ENCODE results near the gene DHTKD1.
A peak's percentile ranks its signal among the peaks of the same experiment; 100 is the strongest.
"Not testable (repeated sequence)": the region's sequence is repeated elsewhere in the genome, so short reads cannot be mapped to it uniquely, and the experiment has no call there.

The DHTKD1 gene

DNA sequence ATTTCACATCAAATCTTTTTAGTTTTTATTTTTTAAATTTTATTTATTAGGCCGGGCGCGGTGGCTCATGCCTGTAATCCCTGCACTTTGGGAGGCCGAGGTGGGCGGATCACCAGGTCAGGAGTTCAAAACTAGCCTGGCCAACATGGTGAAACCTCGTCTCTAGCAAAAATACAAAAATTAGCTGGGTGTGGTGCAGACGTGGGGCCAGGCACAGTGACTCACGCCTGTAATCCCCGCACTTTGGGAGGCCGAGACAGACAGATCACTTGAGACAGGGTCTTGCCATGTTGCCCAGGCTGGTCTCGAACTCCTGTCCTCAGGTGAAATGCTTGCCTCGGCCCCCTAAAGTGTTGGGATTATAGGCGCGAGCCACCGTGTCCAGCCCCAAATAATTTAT is 2.7 kb downstream of the DHTKD1 start:
- not testable (repeated sequence) for DNase-seq

DNA sequence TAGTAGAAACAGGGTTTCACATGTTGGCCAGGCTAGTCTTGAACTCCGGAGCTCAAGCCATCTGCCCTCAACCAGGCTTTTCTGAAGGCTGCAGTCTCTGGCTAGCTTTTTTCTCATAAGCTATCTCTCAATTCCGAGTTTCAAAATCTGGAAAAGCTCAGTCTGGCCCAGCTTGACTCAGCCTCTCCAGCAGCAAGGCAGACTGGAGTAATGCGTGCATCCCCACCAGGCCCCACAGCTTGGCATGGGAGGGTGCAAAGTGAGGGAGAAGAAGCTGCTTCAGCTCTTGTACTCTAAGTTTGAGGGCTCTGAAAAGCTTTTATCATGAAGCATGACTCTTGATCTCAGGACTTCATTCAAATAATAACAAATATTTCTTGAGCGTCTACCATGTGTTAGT is 4.8 kb downstream of the DHTKD1 start:
- no peak for DNase-seq

DNA sequence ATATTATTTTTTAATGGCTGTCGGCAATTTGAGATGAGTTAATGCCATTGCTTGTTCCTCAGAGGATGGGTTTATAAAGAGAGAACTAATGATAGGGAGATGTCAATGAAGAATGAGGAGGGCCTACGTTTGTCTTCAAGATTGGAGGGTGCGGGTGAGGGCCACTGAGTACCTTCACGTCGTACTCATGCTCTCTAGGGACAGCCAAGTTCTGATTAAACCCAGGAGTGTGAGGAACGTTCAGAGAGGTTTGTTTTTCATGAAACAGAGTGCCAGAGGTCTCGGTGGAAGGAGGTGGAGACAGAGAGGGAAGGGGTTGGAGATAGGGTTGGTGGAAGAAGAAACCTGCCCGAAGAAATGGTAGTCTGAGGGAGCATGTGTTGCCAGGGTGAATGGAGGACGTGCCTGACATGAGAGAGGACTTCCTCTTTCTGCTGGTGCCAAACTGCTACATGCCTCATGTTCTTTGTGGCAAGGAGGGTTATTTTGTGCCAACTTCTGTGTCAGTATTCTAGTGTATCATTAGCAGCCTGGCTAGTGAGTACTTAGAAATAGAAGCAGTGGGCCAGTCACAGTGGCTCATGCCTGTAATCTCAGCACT is 8.9 kb downstream of the DHTKD1 start:
- no peak for DNase-seq

DNA sequence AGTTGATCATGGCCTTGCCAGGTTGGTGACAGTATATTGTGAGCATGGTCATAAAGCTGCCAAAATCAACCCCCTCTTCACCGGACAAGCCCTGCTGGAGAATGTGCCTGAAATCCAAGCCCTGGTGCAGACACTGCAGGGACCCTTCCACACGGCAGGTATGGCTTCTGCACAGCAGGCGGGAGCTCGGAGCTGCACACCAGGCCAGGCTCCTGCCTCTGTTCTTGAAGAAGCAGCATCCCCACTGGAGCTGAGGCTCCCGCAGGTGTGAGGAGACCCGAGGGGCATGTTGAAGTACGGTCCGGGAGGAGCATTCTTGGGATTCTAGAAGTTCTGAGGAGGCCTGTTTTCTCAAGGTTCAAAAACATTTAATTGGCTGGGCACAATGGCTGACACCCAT is 12.7 kb downstream of the DHTKD1 start:
- no peak for DNase-seq

DNA sequence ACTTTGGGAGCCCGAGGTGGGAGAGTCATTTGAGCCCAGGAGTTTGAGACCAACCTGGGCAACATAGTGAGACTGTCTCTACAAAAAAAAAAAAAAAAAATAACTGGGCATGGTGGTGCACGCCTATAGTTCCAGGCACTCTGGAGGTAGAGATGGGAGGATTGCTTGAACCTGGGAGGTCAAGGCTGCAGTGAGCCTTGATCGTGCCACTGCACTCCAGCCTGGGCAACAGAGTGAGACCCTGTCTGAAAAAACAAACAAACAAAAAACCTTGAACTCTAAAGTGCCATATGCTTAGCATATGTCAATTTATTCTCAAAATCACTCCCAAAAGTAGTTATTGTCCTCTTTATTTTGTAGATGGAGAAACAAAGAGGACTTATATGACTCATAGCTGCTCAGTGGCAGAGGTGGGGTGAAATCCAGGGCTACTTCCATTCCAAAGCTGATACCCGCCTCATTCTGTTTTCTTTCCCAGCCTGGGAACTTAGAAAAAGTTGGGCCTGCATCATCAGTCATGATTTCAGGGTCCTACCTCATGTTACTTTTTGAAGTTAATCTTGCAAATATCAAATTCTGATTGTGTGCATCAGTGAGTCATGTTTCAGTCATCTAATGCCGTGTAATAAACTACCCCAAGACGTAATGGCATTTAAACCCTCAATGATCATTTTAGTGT is 13.3 kb downstream of the DHTKD1 start:
- no peak for DNase-seq

DNA sequence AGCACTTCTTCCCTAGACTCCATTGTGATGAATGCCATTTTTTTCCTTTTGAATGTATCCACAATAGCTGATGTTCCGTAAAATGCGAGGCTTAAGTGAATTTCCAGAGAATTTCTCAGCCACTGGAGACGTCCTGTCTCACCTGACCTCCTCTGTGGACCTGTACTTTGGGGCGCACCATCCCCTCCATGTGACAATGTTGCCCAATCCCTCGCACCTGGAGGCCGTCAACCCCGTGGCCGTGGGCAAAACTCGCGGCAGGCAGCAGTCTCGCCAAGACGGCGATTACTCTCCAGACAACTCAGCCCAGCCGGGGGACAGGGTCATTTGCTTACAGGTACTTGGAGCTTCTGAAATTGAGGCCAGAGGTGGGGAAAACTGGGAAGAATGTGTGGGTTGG is 20.2 kb downstream of the DHTKD1 start:
- no peak for DNase-seq

DNA sequence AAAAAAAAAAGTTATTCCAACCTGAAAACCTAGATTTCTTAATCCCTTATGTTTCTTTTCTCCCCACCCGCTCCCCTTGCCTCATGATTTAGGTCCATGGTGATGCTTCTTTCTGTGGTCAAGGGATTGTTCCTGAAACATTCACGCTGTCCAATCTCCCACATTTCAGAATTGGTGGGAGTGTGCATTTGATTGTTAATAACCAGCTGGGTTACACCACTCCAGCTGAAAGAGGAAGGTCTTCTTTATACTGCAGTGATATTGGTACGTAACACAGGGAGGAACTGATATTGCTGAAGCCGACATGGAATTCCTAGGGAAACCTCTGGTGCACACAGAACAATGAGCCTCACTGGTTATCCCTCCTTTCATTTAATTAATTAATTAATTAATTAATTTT is 22.7 kb downstream of the DHTKD1 start:
- DNase-seq: no peak

DNA sequence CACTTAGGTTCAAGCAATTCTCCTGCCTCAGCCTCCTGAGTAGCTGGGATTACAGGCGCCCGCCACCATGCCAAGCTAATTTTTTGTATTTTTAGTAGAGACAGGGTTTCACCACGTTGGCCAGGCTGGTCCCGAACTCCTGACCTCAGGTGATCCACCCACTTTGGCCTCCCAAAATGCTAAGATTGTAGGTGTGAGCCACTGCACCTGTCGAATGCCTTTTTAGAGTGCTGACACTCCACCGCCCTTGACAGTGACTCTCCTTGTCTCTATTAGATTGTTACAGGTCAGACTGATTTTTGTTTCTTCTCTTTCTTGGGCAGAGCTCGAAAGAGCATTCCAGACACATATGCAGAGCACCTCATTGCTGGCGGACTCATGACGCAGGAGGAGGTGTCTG is 28.6 kb downstream of the DHTKD1 start:
- DNase-seq: not testable (repeated sequence)

DNA sequence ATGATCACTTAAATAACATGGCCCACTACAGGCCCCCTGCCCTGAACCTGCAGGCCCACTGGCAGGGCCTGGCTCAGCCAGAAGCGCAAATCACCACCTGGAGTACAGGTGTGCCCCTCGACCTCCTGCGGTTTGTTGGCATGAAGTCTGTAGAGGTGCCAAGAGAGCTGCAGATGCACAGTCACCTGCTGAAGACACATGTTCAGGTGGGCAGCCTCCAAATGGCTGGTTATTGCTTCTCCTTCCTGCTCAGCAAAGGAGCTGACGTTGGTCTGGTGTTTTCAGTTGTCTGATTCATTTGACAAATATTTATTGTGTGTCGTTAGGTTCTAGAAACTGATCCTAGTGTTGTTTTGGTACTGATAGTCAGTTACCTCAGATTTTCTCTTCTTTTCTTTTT is 29.0 kb downstream of the DHTKD1 start:
- DNase-seq: no peak

DNA sequence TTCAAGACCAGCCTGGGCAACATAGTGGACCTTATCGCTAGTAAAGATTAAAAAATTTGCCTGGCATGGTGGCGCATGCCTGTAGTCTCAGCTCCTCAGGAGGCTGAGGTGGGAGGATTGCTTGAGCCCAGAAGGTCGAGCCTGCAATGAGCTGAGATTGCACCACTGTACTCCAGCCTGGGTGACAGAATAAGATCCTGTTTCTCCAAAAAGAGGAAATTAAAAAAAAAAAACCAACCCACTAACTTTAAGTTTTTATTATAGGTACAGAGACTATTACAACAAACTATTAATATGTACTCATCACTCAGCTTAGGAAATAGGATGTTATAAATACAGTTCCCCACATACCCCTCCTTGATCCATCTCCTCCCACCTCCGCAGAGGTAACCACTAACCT is 30.2 kb downstream of the DHTKD1 start:
- DNase-seq: no peak

DNA sequence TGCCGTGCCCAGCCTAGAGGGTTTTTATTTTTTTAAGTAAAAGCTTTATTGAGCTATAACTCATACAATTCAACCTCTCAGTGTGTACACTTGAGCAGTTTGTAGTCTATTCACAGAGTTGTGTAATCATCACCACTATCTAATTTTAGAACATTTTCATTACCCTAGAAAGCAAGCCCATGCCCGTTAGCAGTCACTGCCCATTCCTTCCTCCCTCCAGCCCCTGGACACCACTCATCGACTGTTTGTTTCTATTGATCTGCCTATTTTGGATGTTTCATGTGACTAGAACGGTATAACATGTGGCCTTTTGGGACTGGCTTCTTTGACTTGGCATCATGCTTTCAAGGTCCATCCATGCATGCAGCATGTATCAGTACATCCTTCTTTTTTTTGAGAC is 35.0 kb downstream of the DHTKD1 start:
- no peak for DNase-seq

DNA sequence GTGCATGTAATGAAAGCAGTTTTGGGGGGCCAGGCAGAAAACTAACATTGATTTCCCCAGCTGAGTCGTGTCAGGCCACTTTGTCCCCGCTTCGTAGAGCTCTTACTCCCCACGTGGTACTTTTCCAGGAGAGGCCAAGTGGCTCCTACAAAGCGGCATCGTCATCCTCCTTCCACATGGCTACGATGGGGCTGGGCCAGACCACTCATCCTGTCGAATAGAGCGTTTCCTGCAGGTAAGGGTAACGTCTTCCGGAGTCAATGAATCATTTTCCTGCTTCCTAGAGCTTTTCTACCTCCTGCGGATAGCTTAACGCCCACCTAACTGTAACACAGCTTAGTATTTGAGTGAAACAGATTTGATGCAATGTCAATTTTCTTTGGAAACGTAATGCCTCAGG is 39.0 kb downstream of the DHTKD1 start:
- DNase-seq: no peak

DNA sequence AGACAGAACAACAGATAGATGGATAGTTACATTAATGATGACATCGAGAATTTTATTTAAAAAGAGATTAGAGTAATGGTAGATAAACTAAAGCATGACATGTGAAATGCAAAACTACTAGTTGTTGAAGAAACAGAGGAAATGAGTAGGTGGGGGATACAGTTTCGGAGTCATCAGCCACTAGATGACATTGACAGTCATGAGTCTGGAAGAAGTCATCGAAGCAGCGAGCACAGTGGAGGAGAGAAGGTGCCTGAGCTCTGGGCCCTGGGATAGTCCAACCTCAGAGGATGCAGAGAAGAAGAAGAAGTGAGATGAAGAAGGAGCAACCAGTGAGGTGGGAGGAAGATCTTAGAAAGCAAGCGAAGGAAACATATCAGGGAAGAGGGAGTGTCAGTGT is 40.5 kb downstream of the DHTKD1 start:
- no peak for DNase-seq

DNA sequence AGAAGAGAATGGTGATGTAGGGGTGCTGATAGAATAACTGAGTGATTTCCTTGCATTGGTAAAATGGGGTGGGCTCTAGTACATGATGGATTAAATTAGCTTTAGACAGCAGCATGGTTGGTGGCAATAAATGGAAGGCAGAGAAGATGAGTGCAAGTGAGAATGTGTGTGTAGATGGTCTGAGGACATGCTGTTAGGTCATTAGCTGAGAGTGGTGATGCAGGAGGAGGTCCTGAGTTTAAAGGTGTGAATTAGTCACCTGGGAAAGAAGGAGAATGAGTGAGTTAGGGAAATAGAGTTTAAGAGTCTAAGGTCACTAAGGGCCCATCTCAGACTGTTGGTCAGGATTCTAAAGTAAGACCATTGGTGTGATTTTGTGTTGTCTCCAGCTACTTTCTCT is 42.8 kb downstream of the DHTKD1 start:
- DNase-seq: no peak

DNA sequence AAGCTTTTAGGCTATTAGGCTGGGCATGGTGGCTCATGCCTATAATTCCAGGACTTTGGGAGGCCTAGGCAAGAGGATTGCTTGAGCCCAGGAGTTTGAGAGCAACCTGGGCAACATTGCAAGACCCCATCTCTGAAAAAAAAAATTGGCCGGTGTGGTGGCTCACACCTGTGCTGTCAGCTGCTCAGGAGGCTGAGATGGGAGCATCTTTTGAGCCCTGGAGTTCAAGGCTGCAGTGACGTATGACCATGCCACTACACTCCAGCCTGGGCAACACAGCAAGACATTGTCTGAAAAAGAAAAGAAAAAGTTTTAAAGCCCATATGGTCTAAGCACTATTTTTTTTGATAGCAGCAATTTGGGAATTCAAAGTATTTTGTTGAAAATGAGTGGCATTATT is 44.9 kb downstream of the DHTKD1 start:
- no peak for DNase-seq

DNA sequence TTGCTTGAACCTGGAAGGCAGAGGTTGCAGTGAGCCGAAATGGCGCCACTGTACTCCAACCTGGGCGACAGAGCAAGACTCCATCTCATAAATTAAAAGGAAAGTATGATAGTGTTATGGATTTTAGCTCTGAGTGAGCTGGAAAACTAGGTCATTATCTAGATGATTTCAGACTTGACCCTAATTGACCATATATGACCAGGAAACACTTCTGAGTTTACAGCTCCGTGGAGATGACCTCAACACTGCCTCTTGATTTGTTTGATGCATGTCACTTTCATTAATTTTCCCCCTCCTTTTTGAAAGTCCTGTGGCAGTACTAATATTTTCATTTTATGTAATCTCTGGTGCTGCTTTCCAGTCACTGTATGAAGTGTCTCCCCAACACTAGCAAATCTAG is 52.9 kb downstream of the DHTKD1 start:
- DNase-seq: no peak

DNA sequence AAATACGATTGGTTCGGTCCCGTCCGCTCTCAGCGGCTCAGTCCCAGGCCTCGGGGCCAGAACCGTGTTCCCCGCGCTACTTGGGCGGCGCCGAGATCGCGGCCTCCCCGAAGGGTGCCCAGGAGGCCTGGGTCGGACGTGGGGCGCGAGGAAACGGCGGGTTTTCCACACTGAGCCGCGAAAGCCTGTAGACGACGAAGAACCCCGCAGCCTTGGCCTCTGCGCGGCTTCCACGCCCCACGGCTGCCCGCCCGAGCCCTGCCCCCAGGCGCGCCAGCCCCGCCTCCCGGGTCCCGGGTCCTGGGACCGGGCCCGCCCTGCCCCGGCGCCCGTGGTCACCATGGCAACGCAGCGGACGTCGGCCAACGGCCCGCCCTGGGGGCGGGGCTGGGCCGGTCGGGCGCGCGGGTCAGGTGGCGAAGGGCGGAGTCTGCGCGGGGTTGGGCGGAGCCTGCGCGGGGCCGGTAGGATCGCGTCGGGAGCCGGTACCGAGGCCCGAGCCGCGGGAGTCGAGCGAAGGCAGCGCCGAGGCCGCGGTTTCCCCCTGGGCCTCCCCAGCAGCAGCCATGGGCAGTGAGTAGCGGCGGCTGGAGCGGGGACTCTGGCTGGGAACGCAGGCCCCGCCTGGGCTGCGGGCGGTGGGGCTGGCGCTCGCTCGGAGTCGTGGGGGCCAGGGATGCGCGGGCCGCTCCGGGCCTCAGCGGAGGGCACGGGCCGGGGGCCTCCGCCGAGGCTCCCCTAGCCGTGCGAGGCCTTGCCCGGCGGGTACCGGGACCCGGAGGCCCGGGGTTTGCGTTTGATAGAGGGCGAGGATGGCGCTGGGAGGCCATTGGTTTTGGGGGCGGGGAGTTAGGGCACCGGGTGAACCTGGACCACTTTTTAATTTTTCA is 60.7 kb downstream of the DHTKD1 start, which contains the start of gene SEC61A2:
SEC61A2 (plus strand) TSS at position 456 of the 890 bp plus-strand sequence; CDS start at position 567, 111 bp downstream.
- peak; percentile 97 for DNase-seq

DNA sequence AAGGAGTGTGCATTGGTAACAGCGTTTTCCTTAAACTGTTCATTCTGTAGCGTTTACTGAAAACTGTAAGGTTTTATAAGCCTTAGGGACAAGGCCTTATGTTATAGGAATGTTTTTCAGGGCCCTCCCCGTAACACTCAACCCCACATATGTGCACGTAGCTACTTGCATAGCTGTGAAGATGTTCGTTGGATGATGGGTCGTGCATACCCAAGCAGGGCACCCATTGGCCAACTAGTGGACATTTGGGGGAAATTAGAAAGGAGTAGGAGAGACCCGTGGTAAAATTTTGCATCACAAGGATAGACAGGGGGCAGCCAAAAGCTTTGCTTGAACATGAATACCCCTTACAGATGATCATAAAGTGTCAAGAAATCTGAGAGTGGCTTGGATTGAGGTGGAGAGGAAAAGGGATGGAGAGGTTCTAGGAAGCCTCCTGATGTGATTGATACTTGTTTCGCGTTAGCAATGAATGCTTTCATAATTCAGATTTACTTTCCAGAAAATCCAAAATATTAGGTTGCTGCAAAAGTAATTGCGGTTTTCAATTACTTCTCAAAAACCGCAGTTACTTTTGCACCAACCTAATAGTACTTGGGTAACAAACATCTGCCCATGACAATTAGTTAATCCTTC is 61.6 kb downstream of the DHTKD1 start:
- peak; percentile 63 for DNase-seq

DNA sequence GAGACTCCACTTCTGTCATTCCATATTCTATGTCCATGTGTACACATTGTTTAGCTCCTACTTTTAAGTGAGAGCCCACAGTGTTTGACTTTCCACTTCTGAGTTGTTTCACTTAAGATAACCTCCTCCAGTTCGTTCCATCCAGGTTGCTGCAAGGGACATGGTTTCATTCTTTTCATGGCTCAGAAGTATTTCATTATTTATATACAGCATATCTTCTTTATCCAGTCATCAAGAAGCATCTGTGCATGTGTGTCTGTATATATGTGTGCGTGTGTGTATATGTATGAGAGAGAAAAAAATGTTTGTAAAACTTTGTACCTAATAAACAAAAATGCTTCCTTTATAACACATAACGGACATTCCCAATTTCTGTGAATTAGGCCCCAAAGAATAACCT is 66.9 kb downstream of the DHTKD1 start:
- DNase-seq: no peak

DNA sequence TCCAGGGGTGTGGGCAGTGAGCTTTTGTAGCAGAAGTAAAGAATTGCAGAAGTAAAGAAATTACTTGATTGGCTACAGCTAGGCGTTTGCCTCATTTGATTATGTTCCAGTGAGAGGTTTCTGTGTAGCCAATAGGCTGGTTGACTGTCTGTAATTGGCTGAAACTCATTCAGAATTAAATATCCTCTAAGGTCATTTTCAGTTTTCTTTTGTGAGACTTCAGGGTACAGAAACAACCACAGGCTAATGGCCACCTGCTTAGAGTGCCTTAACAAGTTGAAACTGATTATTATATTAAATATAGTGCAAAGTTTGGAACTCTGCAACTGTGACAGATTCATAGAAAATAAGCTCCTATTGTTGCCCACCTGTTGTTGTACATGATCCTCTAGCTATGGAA is 71.3 kb downstream of the DHTKD1 start:
- no peak for DNase-seq

DNA sequence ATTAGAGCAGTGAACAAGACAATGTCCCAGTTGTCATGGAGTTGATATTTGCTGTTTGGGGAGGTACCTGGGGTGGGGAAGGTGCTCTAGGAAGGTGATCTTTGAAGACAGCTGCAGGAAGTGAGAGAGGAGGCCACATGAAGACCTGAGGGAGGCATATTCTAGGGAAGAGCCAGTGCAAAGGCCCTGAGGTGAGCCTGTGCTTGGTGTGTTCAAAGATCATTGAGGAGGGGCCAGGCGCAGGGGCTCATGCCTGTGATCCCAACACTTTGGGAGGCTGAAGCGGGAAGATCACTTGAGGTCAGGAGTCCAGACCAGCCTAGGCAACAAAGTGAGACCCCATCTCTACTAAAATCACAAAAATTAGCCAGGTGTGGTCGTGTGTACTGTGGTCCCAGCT is 75.8 kb downstream of the DHTKD1 start:
- DNase-seq: no peak

DNA sequence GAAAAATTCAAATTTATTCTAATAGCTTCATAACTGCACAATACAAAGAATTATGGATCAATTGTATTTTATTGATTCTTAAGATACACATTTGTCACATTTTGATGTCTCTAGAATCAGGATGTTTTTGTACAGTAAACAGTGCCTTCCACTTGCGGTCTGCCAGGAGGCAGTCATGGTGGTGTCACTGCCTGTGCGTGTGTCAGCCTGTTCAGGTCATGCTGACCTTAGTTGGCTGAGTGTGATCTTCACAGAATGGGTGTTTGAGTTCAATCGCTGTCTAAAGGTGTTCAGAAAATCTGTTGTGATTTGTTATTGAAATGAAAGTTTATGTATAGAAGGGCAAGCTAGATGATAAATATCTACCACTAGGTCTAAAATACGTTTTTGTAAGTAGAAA is 81.4 kb downstream of the DHTKD1 start:
- DNase-seq: no peak

DNA sequence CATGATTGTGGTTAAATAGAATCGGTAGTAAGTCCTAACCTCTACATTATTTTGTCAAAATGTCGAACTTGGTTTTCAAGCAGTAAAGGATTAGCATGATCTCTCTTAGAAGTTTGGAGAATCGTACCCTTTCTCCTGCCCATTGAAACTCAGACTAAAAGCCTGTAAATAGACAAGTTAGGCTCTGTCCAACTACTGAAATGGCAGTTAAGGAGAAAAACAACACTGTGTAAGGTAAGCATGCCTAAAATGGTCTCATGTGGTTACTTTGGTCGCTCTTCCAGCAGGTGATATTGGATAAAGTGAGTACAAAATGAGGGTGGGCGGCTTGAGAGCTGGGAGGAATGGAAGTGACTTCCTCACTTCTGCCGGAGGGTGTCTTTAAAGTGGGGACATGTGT is 85.8 kb downstream of the DHTKD1 start:
- no peak for DNase-seq

Data from CD4-positive, alpha-beta T cell treated with Interleukin-10 for 1 hour (primary cell).